ENCODE results near the gene BICD1. TPM values are rescaled to one million over a fixed set of nuclear protein-coding genes. Genes with fewer than 3 reads are reported as not detected.

Gene BICD1
- total RNA-seq, 2 experiments from 2014 or later = 14.4 to 16.4 TPM

- Mint-ChIP-seq H3K4me3 (no peak overlapping the region), H3K4me1 (ENCODE audit: low read depth) (peaks cover 3% of the 10 kb centered on the region), H3K27me3 (ENCODE audit: low read depth) (peaks cover 23% of the 10 kb centered on the region), H3K36me3 (ENCODE audit: low read depth) (no peaks in the 10 kb centered on the region), H3K9me3 (no peaks in the 10 kb centered on the region), H3K27ac (no peak overlapping the region)
- CTCF ChIA-PET = interaction anchor here (0.6 kb wide), 1 partner anchor 263 kb away, joined by 3 read pairs; no protein-coding TSS in a partner anchor
- intact Hi-C loops (cut with micrococcal nuclease) = loop anchor here (5.0 to 10.0 kb wide), 3 partner anchors 53 to 1630 kb away; partner anchors contain the start of gene ALG10
- no peak for DNase-seq
Observed at GRCh38 chr12:32395026-32395425, 288.4 kb downstream of the BICD1 start.

DNA sequence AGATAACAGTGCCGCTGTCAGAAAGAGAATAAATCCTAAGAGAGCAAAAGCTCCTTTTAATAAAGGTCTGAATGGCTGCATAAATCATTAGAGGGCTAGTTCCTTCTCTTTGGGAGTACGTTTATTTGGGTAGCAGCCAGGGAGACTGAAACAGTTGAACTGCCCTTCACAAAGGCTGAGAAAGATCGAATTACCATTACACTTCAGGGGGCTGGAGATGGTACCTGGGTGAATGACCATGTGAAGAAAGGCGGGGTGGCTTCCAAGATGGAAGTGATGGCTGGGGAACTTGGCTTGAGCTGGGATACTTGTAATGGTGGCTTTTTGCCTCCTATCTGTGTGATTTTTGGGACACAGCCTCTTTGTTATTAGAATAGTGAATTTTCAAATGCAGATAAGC lies 291.0 kb downstream of the BICD1 start:
- no peaks in the 10 kb centered on the region for H3K4me1 Mint-ChIP-seq (ENCODE audit: low read depth)
- DNase-seq = no peak
- peaks cover 33% of the 10 kb centered on the region for H3K27me3 Mint-ChIP-seq (ENCODE audit: low read depth)
- no peaks in the 10 kb centered on the region for H3K9me3 Mint-ChIP-seq
- CTCF ChIA-PET = no interaction called here
- no peaks in the 10 kb centered on the region for H3K36me3 Mint-ChIP-seq (ENCODE audit: low read depth)
- no peak overlapping the region for H3K4me3 Mint-ChIP-seq
- no peak overlapping the region for H3K27ac Mint-ChIP-seq
- intact Hi-C loops (cut with micrococcal nuclease) = loop anchor here (5.0 to 10.0 kb wide), 3 partner anchors 55 to 1627 kb away; partner anchors contain the start of gene ALG10

- Mint-ChIP-seq H3K9me3 (no peaks in the 10 kb centered on the region), H3K27ac (no peak overlapping the region), H3K4me3 (no peak overlapping the region), H3K36me3 (ENCODE audit: low read depth) (no peaks in the 10 kb centered on the region), H3K4me1 (ENCODE audit: low read depth) (no peaks in the 10 kb centered on the region), H3K27me3 (ENCODE audit: low read depth) (peaks cover 32% of the 10 kb centered on the region)
- no peak for DNase-seq
- CTCF ChIA-PET = interaction anchor here (0.8 kb wide), 1 partner anchor 338 kb away, joined by 3 read pairs; no protein-coding TSS in a partner anchor
- intact Hi-C loops (cut with micrococcal nuclease) = loop anchor here (5.0 to 10.0 kb wide), 3 partner anchors 56 to 1627 kb away; partner anchors contain the start of gene ALG10
Observed at GRCh38 chr12:32398181-32398580, 291.5 kb downstream of the BICD1 start.

DNA sequence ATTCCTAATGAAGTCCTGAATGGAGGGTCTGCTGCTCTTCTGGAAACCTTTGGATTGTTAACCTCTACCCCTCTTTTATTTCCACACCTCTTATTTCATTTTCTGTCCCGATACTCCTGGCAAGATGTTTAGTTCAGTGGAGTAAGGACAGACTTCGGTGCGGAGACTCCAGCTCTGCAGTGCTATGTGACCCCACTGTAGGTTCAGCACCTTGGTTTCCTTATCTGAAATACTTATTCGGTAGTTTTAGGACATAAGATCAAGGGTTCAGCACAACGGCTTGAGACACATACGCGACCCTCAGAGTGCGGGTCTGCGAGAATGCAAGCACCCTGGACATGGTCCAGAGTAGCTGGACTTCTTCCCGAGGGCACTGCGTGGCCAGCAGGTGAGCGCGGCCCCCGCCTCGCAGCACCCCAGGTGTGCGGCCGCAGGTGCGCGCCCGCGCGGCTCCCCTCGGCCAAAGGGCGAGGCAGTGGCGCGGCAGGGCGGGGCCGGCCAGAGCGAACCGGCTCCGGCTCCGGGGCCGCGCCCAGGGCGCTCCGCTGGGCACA lies 292.2 kb downstream of the BICD1 start:
- H3K27ac Mint-ChIP-seq = no peak overlapping the region
- no peaks in the 10 kb centered on the region for H3K4me1 Mint-ChIP-seq (ENCODE audit: low read depth)
- peak overlapping the region; percentile 88 for H3K4me3 Mint-ChIP-seq
- CTCF ChIA-PET = interaction anchor here (0.8 kb wide), 1 partner anchor 339 kb away, joined by 3 read pairs; no protein-coding TSS in a partner anchor
- intact Hi-C loops (cut with micrococcal nuclease) = loop anchor here (1.0 to 10.0 kb wide), 7 partner anchors 34 to 1626 kb away; partner anchors contain the start of genes ALG10, DNM1L, ETFBKMT and YARS2
- no peak for DNase-seq
- H3K27me3 Mint-ChIP-seq (ENCODE audit: low read depth) = peaks cover 35% of the 10 kb centered on the region
- no peaks in the 10 kb centered on the region for H3K9me3 Mint-ChIP-seq
- no peaks in the 10 kb centered on the region for H3K36me3 Mint-ChIP-seq (ENCODE audit: low read depth)

DNA sequence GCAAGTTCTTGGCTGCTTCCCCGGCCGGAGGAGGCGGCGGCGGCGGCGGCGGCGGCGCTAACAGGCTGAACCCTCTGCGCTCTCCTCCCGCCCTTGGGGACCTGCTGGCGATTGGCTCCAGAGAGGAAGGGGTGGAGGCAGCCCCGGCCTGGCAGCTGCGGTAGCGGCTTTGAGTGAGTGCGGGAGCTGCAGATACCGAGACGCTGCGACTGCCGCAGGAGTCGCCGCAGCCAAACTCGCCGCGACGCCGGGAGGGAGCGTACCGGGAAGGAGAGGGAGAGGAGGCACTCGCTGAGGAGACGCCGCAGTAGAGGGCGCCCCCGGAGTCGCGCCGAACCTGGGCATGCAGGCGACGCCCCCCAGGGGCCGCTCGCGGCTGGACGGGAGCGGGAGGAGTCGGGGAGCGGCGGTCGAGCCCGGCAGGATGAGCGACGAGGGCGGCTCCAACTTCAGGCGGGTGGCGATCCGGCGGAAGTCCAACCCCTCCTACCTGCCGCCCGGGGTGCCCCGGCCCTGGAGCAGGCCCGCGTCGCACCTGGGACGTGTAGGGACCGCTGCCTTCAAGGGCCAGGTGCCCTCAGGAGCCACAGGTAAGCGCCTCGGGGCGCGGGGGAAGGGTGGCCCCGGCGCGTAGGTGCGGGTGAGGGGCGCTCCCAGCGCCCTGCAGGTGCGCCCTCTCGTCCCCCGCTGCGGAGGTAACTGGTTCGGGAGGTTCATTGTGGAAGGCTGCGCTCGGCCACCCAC lies 292.9 kb downstream of the BICD1 start, which contains the start of gene FGD4:
Gene FGD4 (plus strand): TSS at position 189 of the 744 bp plus-strand sequence.
- Mint-ChIP-seq H3K27ac (no peak within 1 kb of the TSS), H3K4me3 (peak within 1 kb of the TSS; percentile 88), H3K27me3 (ENCODE audit: low read depth) (peaks cover 38% of the 10 kb centered on the region), H3K36me3 (ENCODE audit: low read depth) (no peaks in the 10 kb centered on the region), H3K9me3 (no peaks in the 10 kb centered on the region), H3K4me1 (ENCODE audit: low read depth) (no peaks in the 10 kb centered on the region)
- peak; percentile 76 for DNase-seq
- CTCF ChIA-PET = no interaction called here
- intact Hi-C loops (cut with micrococcal nuclease) = loop anchor here (1.0 to 10.0 kb wide), 7 partner anchors 34 to 1625 kb away; partner anchors contain the start of genes ALG10, DNM1L, ETFBKMT and YARS2

DNA sequence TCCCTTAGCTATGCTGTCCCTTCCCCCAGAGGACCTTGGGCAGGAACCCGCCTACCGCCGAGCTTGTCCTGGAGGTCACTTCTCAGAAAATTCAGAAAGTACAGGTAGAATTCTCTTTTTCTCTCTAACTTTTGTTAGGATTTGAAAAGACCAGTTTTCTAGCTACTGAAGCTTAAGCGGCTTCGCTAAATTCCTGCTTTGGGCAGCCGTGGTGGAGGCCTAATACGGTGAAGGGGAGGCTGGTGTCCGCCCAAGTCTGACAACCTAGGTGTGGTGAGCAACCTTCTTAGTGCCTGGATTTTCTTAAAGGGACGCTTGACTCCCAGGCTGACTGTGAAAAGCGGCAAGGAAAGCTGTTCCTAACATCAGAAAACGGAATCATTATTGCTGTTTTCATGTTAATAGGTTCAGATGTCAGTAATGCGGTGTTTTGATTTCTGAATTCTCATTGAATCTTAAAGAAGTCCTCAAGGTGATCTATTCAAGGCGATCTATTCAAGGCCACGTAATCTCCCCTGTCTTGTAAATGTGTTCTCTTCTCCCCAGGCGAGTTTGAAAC lies 293.5 kb downstream of the BICD1 start:
- Mint-ChIP-seq H3K27me3 (ENCODE audit: low read depth) (peaks cover 38% of the 10 kb centered on the region), H3K4me1 (ENCODE audit: low read depth) (no peaks in the 10 kb centered on the region), H3K36me3 (ENCODE audit: low read depth) (no peaks in the 10 kb centered on the region), H3K27ac (no peak overlapping the region), H3K4me3 (peak overlapping the region; percentile 65), H3K9me3 (no peaks in the 10 kb centered on the region)
- no peak for DNase-seq
- CTCF ChIA-PET = interaction anchor here (0.6 kb wide), 1 partner anchor 331 kb away, joined by 4 read pairs; no protein-coding TSS in a partner anchor
- intact Hi-C loops (cut with micrococcal nuclease) = no loop called here

- intact Hi-C loops (cut with micrococcal nuclease) = no loop called here
- DNase-seq = no peak
- Mint-ChIP-seq H3K9me3 (no peaks in the 10 kb centered on the region), H3K4me1 (ENCODE audit: low read depth) (no peaks in the 10 kb centered on the region), H3K27ac (no peak overlapping the region), H3K27me3 (ENCODE audit: low read depth) (peaks cover 39% of the 10 kb centered on the region), H3K4me3 (no peak overlapping the region), H3K36me3 (ENCODE audit: low read depth) (no peaks in the 10 kb centered on the region)
- CTCF ChIA-PET = no interaction called here
Observed at GRCh38 chr12:32400866-32401265, 294.2 kb downstream of the BICD1 start.

- CTCF ChIA-PET = no interaction called here
- intact Hi-C loops (cut with micrococcal nuclease) = no loop called here
Observed at GRCh38 chr12:32402170-32402569, 295.5 kb downstream of the BICD1 start.

GRCh38 chr12:32402946-32403345 lies 296.3 kb downstream of the BICD1 start:
- no peak overlapping the region for H3K4me3 Mint-ChIP-seq
- intact Hi-C loops (cut with micrococcal nuclease) = no loop called here
- H3K27me3 Mint-ChIP-seq (ENCODE audit: low read depth) = peaks cover 38% of the 10 kb centered on the region
- CTCF ChIA-PET = no interaction called here
- H3K9me3 Mint-ChIP-seq = no peaks in the 10 kb centered on the region
- H3K36me3 Mint-ChIP-seq (ENCODE audit: low read depth) = no peaks in the 10 kb centered on the region
- H3K4me1 Mint-ChIP-seq (ENCODE audit: low read depth) = no peaks in the 10 kb centered on the region
- no peak overlapping the region for H3K27ac Mint-ChIP-seq
- DNase-seq = no peak

More at GRCh38 chr12:32402170-32402569, 295.5 kb downstream of the BICD1 start:
- Mint-ChIP-seq H3K27ac (no peak overlapping the region), H3K9me3 (no peaks in the 10 kb centered on the region), H3K4me3 (no peak overlapping the region), H3K36me3 (ENCODE audit: low read depth) (no peaks in the 10 kb centered on the region), H3K4me1 (ENCODE audit: low read depth) (no peaks in the 10 kb centered on the region), H3K27me3 (ENCODE audit: low read depth) (peaks cover 39% of the 10 kb centered on the region)
- no peak for DNase-seq

- H3K4me1 Mint-ChIP-seq (ENCODE audit: low read depth) = no peaks in the 10 kb centered on the region
Observed at GRCh38 chr12:32407795-32408194, 301.1 kb downstream of the BICD1 start.

DNA sequence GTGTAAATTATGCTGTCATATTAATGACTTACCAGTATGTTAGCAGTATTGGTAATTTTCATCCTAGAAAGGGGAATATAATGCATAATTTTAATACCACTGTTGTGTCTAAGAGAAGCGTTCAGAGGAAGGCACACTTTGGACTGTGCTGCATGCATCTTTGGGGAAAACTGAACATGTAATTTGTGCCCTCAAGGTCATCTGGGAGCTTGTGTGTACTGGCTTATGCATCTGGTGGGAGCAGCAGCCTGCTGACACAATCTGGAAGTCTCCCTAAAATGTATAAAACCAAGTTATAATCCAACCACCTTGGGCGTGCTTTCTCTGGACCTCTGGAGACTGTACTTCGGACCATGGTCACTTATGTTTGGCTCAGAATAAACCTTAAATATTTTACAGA lies 306.8 kb downstream of the BICD1 start:
- CTCF ChIA-PET = interaction anchor here (0.6 kb wide), 1 partner anchor 153 kb away, joined by 3 read pairs; no protein-coding TSS in a partner anchor
- Mint-ChIP-seq H3K9me3 (no peaks in the 10 kb centered on the region), H3K4me1 (ENCODE audit: low read depth) (no peaks in the 10 kb centered on the region), H3K36me3 (ENCODE audit: low read depth) (no peaks in the 10 kb centered on the region), H3K4me3 (no peak overlapping the region), H3K27ac (no peak overlapping the region), H3K27me3 (ENCODE audit: low read depth) (peaks cover 6% of the 10 kb centered on the region)
- DNase-seq = no peak
- intact Hi-C loops (cut with micrococcal nuclease) = no loop called here

More at GRCh38 chr12:32407795-32408194, 301.1 kb downstream of the BICD1 start:
- Mint-ChIP-seq H3K27me3 (ENCODE audit: low read depth) (peaks cover 15% of the 10 kb centered on the region), H3K4me3 (no peak overlapping the region), H3K9me3 (no peaks in the 10 kb centered on the region), H3K27ac (no peak overlapping the region), H3K36me3 (ENCODE audit: low read depth) (no peaks in the 10 kb centered on the region)
- no peak for DNase-seq
- intact Hi-C loops (cut with micrococcal nuclease) = no loop called here
- CTCF ChIA-PET = interaction anchor here (0.6 kb wide), 1 partner anchor 838 kb away, joined by 4 read pairs; no protein-coding TSS in a partner anchor

DNA sequence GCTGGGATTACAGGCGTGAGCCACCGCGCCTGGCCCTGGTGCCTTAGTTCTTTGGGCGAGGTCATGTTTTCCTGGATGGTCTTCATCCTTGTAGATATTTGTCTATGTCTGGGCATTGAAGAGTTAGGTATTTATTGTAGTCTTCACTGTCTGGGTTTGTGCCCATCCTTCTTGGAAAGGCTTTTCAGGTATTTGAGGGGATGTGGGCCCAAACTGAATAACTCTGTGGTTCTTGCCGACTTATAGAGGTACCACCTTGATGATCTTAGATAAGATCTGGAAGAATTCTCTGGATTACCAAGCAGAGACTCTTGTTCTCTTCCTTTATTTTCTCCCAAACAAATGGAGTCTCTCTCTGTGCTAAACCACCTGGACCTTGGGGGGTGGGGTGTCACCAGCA lies 311.6 kb downstream of the BICD1 start:
- H3K27me3 Mint-ChIP-seq (ENCODE audit: low read depth) = peaks cover 2% of the 10 kb centered on the region
- H3K36me3 Mint-ChIP-seq (ENCODE audit: low read depth) = no peaks in the 10 kb centered on the region
- no peaks in the 10 kb centered on the region for H3K9me3 Mint-ChIP-seq
- CTCF ChIA-PET = no interaction called here
- H3K27ac Mint-ChIP-seq = no peak overlapping the region
- H3K4me3 Mint-ChIP-seq = no peak overlapping the region
- DNase-seq = no peak
- H3K4me1 Mint-ChIP-seq (ENCODE audit: low read depth) = no peaks in the 10 kb centered on the region
- intact Hi-C loops (cut with micrococcal nuclease) = no loop called here

All from activated naive CD4-positive, alpha-beta T cell treated with anti-CD3 and anti-CD28 coated beads for 36 hours (primary cell).